ENCODE data around the gene OPRM1. TPM values are rescaled to one million over a fixed set of nuclear protein-coding genes. Genes with fewer than 3 reads are reported as not detected.
A peak's percentile ranks its signal among the peaks of the same experiment; 100 is the strongest.

The OPRM1 gene
- total RNA-seq, 1 donor from 2014 or later = not detected

DNA sequence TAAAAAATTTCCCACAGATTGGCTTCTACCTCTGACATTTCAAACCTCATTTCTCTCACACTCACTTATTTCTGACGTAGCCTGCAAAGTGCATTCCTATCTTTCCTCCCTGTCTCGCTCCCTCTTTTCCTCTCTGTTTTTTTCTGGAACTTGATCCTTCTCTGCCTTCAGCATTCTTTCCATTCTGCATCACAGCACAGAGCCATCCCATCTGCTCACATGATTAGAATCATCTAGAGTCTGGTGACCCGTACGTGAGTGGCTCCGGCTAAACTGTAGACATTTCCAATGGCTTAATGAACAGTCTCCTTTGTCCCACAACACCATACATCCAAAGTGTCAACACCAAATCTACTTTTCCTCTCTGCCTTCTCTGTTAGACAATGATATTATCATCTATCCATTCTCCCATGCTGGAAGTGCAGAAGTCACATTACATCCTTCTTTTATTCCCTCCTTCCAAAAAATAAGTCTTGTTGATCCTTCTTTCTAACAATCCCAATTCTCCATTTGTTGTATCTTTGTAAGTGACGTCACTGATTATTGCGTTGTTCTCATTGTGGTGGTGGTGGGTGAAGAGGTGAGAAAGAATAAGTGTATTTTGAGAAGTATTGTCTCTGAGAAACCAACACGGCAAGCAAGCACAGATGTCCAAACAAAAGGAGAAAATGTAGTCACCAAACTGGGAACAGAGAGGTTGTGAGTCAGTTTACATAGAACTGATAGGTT lies 41.6 kb downstream of the OPRM1 start:
- H3K36me3 ChIP-seq (ENCODE audit: control insufficient read depth, insufficient read depth, low read length) = no peaks in the 10 kb centered on the region
- FAIRE-seq = no peak
- TF ChIP-seq, protein P1, sequence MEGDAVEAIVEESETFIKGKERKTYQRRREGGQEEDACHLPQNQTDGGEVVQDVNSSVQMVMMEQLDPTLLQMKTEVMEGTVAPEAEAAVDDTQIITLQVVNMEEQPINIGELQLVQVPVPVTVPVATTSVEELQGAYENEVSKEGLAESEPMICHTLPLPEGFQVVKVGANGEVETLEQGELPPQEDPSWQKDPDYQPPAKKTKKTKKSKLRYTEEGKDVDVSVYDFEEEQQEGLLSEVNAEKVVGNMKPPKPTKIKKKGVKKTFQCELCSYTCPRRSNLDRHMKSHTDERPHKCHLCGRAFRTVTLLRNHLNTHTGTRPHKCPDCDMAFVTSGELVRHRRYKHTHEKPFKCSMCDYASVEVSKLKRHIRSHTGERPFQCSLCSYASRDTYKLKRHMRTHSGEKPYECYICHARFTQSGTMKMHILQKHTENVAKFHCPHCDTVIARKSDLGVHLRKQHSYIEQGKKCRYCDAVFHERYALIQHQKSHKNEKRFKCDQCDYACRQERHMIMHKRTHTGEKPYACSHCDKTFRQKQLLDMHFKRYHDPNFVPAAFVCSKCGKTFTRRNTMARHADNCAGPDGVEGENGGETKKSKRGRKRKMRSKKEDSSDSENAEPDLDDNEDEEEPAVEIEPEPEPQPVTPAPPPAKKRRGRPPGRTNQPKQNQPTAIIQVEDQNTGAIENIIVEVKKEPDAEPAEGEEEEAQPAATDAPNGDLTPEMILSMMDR (IDR thresholded peaks at IDR 0.05; ENCODE audit: insufficient read depth, low read length, severe bottlenecking) = no peak

DNA sequence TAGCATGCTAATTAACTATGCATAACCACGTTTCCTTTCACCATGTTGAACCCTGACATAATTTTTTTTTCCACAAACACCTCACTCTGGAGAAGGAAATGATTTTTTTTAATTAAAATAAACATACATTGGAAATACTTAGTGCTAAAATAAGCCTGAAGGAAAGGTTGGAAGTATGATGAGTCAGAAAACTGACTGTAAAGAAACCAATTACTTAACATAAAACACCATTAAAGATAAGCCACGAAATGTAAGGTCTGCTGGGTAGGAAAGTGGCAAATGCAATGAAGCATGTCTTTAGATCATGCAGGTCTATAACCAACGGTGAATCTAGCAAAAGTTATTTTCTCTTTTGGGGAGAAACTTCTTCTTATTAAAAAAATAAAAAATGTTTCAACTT lies 47.5 kb downstream of the OPRM1 start:
- Histone ChIP-seq H3K27me3 (ENCODE audit: control insufficient read depth, insufficient read depth, low read length) (no peaks in the 10 kb centered on the region), H3K4me3 (ENCODE audit: low read depth, low read length) (no peak overlapping the region), H3K36me3 (ENCODE audit: control insufficient read depth, insufficient read depth, low read length) (no peaks in the 10 kb centered on the region)
- TF ChIP-seq, protein P1 (IDR thresholded peaks at IDR 0.05; ENCODE audit: insufficient read depth, low read length, severe bottlenecking) = no peak
- peak; percentile 15 for DNase-seq (ENCODE audit: low read depth)
- no peak for FAIRE-seq

More for the DNA sequence above, 41.6 kb downstream of the OPRM1 start:
- H3K4me3 ChIP-seq (ENCODE audit: low read depth, low read length) = no peak overlapping the region
- no peak for DNase-seq (ENCODE audit: low read depth)
- H3K27me3 ChIP-seq (ENCODE audit: control insufficient read depth, insufficient read depth, low read length) = no peaks in the 10 kb centered on the region

DNA sequence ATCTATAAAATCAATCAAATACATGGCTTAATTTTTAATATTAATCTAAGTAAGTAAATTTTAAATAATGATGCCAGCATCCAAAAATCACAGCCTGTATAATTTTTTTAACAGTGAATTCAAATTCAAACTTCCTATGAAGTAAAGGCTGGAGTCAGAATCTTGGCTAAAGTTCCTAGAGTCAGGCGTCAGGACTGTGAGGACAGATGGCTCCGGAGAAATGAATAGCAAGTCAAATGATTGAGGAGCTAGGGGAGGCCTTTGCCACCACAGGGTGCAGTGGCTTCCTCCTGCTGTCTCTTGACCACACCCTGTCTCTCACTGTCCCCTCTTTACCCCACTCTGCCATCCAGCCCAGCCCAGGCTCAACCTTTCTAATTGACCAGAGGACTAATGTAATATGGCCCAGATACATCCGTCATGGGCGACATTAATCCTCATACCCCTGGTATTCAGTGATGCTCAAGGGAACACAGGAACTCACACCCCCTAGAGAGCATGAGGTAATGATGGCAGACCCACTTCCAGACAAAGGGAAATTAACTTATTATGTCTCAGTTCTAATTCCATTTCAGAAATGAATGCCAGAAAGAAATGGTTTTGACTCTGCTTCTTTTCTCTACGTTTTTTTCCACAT lies 53.4 kb downstream of the OPRM1 start:
- FAIRE-seq (no peak), DNase-seq (ENCODE audit: low read depth) (no peak)
- no peaks in the 10 kb centered on the region for H3K27me3 ChIP-seq (ENCODE audit: control insufficient read depth, insufficient read depth, low read length)
- TF ChIP-seq, protein P1 (IDR thresholded peaks at IDR 0.05; ENCODE audit: insufficient read depth, low read length, severe bottlenecking) = no peak
- H3K36me3 ChIP-seq (ENCODE audit: control insufficient read depth, insufficient read depth, low read length) = no peaks in the 10 kb centered on the region
- no peak overlapping the region for H3K4me3 ChIP-seq (ENCODE audit: low read depth, low read length)

GRCh38 chr6:154093231-154094044 lies 54.4 kb downstream of the OPRM1 start:
- DNase-seq (ENCODE audit: low read depth) (no peak), FAIRE-seq (peak; percentile 75)
- Histone ChIP-seq H3K27me3 (ENCODE audit: control insufficient read depth, insufficient read depth, low read length) (no peaks in the 10 kb centered on the region), H3K36me3 (ENCODE audit: control insufficient read depth, insufficient read depth, low read length) (no peaks in the 10 kb centered on the region), H3K4me3 (ENCODE audit: low read depth, low read length) (no peak overlapping the region)
- TF ChIP-seq, protein P1 (IDR thresholded peaks at IDR 0.05; ENCODE audit: insufficient read depth, low read length, severe bottlenecking) = no peak

GRCh38 chr6:154095571-154095970 lies 56.5 kb downstream of the OPRM1 start:
- Histone ChIP-seq H3K4me3 (ENCODE audit: low read depth, low read length) (no peak overlapping the region), H3K27me3 (ENCODE audit: control insufficient read depth, insufficient read depth, low read length) (no peaks in the 10 kb centered on the region), H3K36me3 (ENCODE audit: control insufficient read depth, insufficient read depth, low read length) (no peaks in the 10 kb centered on the region)
- FAIRE-seq = no peak
- TF ChIP-seq, protein P1 (IDR thresholded peaks at IDR 0.05; ENCODE audit: insufficient read depth, low read length, severe bottlenecking) = no peak
- no peak for DNase-seq (ENCODE audit: low read depth)

Data from bronchial epithelial cell (primary cell).